Uterus (tissue), 4 donors: Measurements from ENCODE around the gene SCN1B. TPM values are rescaled to one million over a fixed set of nuclear protein-coding genes. Genes with fewer than 3 reads are reported as not detected.

Experiments
- DNase-seq, 2 donors: peaks; one replicate each; pipeline ENCODE4 v3.0.0-alpha.2; 2019 to 2020
- H3K27ac ChIP-seq, 2 donors: fragments of 200-600 bp; sonication (generic); 1 replicate in 1 of 2; 2 replicates in 1 of 2; pipeline ENCODE4 v1.5.1; 2016 to 2018
- H3K27me3 ChIP-seq, 2 donors: fragments of 200-600 bp; sonication (generic); one replicate each; pipeline ENCODE4 v1.5.1; 2018 to 2019; ENCODE audit warnings: control low read depth in 1 of 2
- H3K36me3 ChIP-seq, 2 donors: fragments of 200-600 bp; sonication (generic); one replicate each; pipeline ENCODE4 v1.5.1; 2019; ENCODE audit warnings: control low read depth in 1 of 2
- H3K4me1 ChIP-seq, 2 donors: fragments of 200-600 bp; sonication (generic); one replicate each; pipeline ENCODE4 v1.5.1; 2018 to 2019; ENCODE audit warnings: control low read depth in 1 of 2
- H3K4me3 ChIP-seq, 2 donors: fragments of 200-600 bp; sonication (generic); 1 replicate in 1 of 2; 2 replicates in 1 of 2; pipeline ENCODE4 v1.5.1; 2018 to 2019; ENCODE audit warnings: mild to moderate bottlenecking in 1 of 2
- H3K9me3 ChIP-seq, 2 donors: fragments of 200-600 bp; sonication (generic); one replicate each; pipeline ENCODE4 v1.5.1; 2019; ENCODE audit warnings: control low read depth in 1 of 2
- CTCF ChIP-seq, 4 experiments: fragments of 200-600 bp in 2 of 4; fragments of 450-650 bp in 2 of 4; sonication (generic) in 2 of 4; IDR thresholded peaks; one replicate each; pipeline ENCODE4 v1.5.1; 2016 to 2019; ENCODE audit warnings: antibody characterized with exemption in 4 of 4, mild to moderate bottlenecking in 2 of 4, moderate library complexity in 1 of 4
- POLR2A ChIP-seq, 2 donors: fragments of 450-650 bp; IDR thresholded peaks; one replicate each; pipeline ENCODE4 v1.6.1; 2016; ENCODE audit warnings: antibody characterized with exemption in 2 of 2, mild to moderate bottlenecking in 1 of 2, moderate library complexity in 1 of 2
- intact Hi-C: fragments of 100-400 bp; cut with DNase I; formaldehyde crosslinking; loops from one replicate; pipeline ENCODE4 v1.15.1; 2023; ENCODE audit warnings: low total_unique reads
- total RNA-seq, 4 donors: library from RNA; depleted of rRNA in 3 of 4; stranded (reverse); fragments of >200 nt in 3 of 4; gene quantifications; one replicate each; pipeline versions ENCODE4 v1.1.0 to v1.2.4, GENCODE V29; 2014 to 2023
- donor health status: DM: yes; HTN: yes; CAD: no.

The SCN1B gene
- total RNA-seq, 4 donors from 2014 or later: 0.26 to 15.2 (median 0.78) TPM

DNA sequence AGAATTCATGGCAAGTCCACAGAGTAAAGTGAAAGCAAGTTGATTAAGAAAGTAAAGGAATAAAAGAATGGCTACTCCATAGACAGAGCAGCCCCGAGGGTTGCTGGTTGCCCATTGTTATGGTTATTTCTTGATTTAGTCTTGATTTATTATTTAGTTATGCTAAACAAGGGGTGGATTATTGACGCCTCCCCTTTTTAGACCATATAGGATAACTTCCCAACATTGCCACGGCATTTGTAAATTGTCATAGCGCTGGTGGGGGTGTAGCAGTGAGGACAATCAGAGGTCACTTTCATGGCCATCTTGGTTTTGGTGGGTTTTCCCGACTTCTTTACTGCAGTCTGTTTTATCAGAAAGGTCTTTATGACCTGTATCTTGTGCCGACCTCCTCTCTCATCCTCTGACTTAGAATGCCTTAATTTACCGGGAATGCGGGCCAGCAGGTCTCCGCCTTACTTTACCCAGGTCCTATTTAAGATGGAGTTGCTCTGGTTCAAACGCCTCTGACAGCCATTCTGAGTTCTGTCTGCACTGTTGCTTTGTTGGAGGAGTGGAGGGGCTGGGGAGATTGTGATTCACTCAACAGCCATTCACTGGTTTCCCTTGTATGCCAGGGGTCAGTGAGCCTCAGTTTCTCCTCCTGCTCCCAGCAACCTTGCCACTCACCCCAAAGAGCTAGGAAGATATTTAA is 38.8 kb downstream of the SCN1B start:
- H3K9me3 ChIP-seq: no peaks in the 10 kb centered on the region
- H3K27me3 ChIP-seq: no peaks in the 10 kb centered on the region
- no peak overlapping the region for H3K27ac ChIP-seq
- no peak overlapping the region for H3K4me3 ChIP-seq
- DNase-seq: no peak
- no peaks in the 10 kb centered on the region for H3K4me1 ChIP-seq
- intact Hi-C loops: no loop called here
- no peaks in the 10 kb centered on the region for H3K36me3 ChIP-seq
- TF ChIP-seq CTCF (IDR thresholded peaks at IDR 0.05) (no peak), POLR2A (IDR thresholded peaks at IDR 0.05) (no peak)

- no peaks in the 10 kb centered on the region for H3K27me3 ChIP-seq
These were observed 39.4 kb downstream of the SCN1B start for GRCh38 chr19:35069696-35070095.

DNA sequence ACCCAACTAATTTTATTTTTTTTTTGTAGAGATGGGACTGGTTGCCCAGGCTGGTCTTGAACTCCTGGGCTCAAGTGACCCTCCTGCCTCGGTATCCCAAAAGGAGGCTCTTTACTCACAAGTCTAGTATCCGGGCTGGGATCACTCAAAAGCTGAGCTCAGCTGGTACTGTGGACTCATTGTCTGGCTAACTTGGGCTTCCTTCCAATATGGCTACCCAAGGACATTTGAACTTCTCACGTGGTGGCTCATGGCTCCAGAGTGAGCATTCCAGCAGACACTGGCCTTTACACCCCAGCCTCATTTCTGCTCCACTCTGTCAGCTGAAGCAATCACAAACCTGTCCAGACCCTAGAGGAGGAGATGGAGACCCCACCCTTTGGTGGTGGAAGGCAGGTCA is 40.2 kb downstream of the SCN1B start:
- DNase-seq: no peak
- Histone ChIP-seq H3K27me3 (no peaks in the 10 kb centered on the region), H3K4me3 (no peak overlapping the region), H3K27ac (no peak overlapping the region), H3K9me3 (no peaks in the 10 kb centered on the region), H3K4me1 (no peaks in the 10 kb centered on the region), H3K36me3 (no peaks in the 10 kb centered on the region)
- intact Hi-C loops: no loop called here
- TF ChIP-seq CTCF (IDR thresholded peaks at IDR 0.05) (no peak), POLR2A (IDR thresholded peaks at IDR 0.05) (no peak)

More at GRCh38 chr19:35069696-35070095, 39.4 kb downstream of the SCN1B start:
- Histone ChIP-seq H3K27ac (no peak overlapping the region), H3K36me3 (no peaks in the 10 kb centered on the region), H3K4me3 (no peak overlapping the region), H3K4me1 (no peaks in the 10 kb centered on the region), H3K9me3 (no peaks in the 10 kb centered on the region)
- intact Hi-C loops: no loop called here
- TF ChIP-seq POLR2A (IDR thresholded peaks at IDR 0.05) (no peak), CTCF (IDR thresholded peaks at IDR 0.05) (no peak)
- DNase-seq: no peak

- intact Hi-C loops: no loop called here
These were observed 43.2 kb downstream of the SCN1B start for GRCh38 chr19:35073516-35073915.

More at GRCh38 chr19:35073516-35073915, 43.2 kb downstream of the SCN1B start:
- H3K4me3 ChIP-seq: no peak overlapping the region
- TF ChIP-seq CTCF (IDR thresholded peaks at IDR 0.05) (no peak), POLR2A (IDR thresholded peaks at IDR 0.05) (no peak)
- no peaks in the 10 kb centered on the region for H3K36me3 ChIP-seq
- no peak for DNase-seq
- no peaks in the 10 kb centered on the region for H3K27me3 ChIP-seq
- H3K27ac ChIP-seq: no peak overlapping the region
- no peaks in the 10 kb centered on the region for H3K4me1 ChIP-seq
- H3K9me3 ChIP-seq: no peaks in the 10 kb centered on the region
